Kidney epithelial cell (primary cell): ENCODE measurements around the gene TRPT1. TPM values are rescaled to one million over a fixed set of nuclear protein-coding genes. Genes with fewer than 3 reads are reported as not detected.

Source experiments
- DNase-seq: peaks from one replicate; pipeline ENCODE4 v3.0.0-alpha.2; 2010; ENCODE audit warnings: low read depth
- H3K27me3 ChIP-seq: 2 replicates; pipeline ENCODE4 v1.6.0; 2011; ENCODE audit warnings: low read length; ENCODE audit not compliant: control insufficient read depth, insufficient read depth
- H3K36me3 ChIP-seq: 2 replicates; pipeline ENCODE4 v1.5.1; 2011; ENCODE audit warnings: low read length; ENCODE audit not compliant: control insufficient read depth, insufficient read depth
- H3K4me3 ChIP-seq: 2 replicates; pipeline ENCODE4 v1.5.1; 2011; ENCODE audit warnings: low read depth, mild to moderate bottlenecking, control low read depth, low read length
- CTCF ChIP-seq: IDR thresholded peaks from 2 replicates; pipeline ENCODE4 v1.5.1; 2011; ENCODE audit warnings: mild to moderate bottlenecking, moderate library complexity, low read length, control low read depth, inconsistent platforms; ENCODE audit not compliant: insufficient read depth, poor library complexity, severe bottlenecking
- total RNA-seq: library from RNA; depleted of rRNA; stranded (reverse); fragments of >200 nt; gene quantifications from 2 replicates; pipeline ENCODE4 v1.2.3, GENCODE V29; 2015

Gene TRPT1
- total RNA-seq, 1 donor from 2014 or later: 77.1 TPM

GRCh38 chr11:64202992-64203391 is 23.0 kb downstream of the TRPT1 start:
- peaks cover 2% of the 10 kb centered on the region for H3K36me3 ChIP-seq
- no peak for TF ChIP-seq CTCF
- H3K27me3 ChIP-seq: no peaks in the 10 kb centered on the region
- no peak for DNase-seq
- no peak overlapping the region for H3K4me3 ChIP-seq

GRCh38 chr11:64201543-64201942 is 24.4 kb downstream of the TRPT1 start:
- no peak overlapping the region for H3K4me3 ChIP-seq
- no peaks in the 10 kb centered on the region for H3K27me3 ChIP-seq
- no peak for DNase-seq
- TF ChIP-seq CTCF: no peak
- peaks cover 4% of the 10 kb centered on the region for H3K36me3 ChIP-seq

- TF ChIP-seq CTCF: no peak
- Histone ChIP-seq H3K4me3 (no peak overlapping the region), H3K27me3 (no peaks in the 10 kb centered on the region), H3K36me3 (peaks cover 2% of the 10 kb centered on the region)
- DNase-seq: no peak
Measured at GRCh38 chr11:64198511-64198910, 27.5 kb downstream of the TRPT1 start.

GRCh38 chr11:64196626-64197025 is 29.4 kb downstream of the TRPT1 start:
- DNase-seq: no peak
- Histone ChIP-seq H3K27me3 (no peaks in the 10 kb centered on the region), H3K4me3 (no peak overlapping the region), H3K36me3 (peaks cover 5% of the 10 kb centered on the region)
- no peak for TF ChIP-seq CTCF

- no peak for DNase-seq
- Histone ChIP-seq H3K36me3 (peaks cover 4% of the 10 kb centered on the region), H3K27me3 (no peaks in the 10 kb centered on the region), H3K4me3 (no peak overlapping the region)
- TF ChIP-seq CTCF: no peak
Measured at GRCh38 chr11:64192434-64192833, 33.6 kb downstream of the TRPT1 start.

GRCh38 chr11:64186492-64187165 is 39.4 kb downstream of the TRPT1 start:
- Histone ChIP-seq H3K4me3 (no peak overlapping the region), H3K27me3 (no peaks in the 10 kb centered on the region), H3K36me3 (no peaks in the 10 kb centered on the region)
- no peak for TF ChIP-seq CTCF
- DNase-seq: no peak
